ENCODE results near the gene SMAD9. TPM values are rescaled to one million over a fixed set of nuclear protein-coding genes. Genes with fewer than 3 reads are reported as not detected.

The SMAD9 gene
- total RNA-seq, 4 donors from 2014 or later, result 0.98 to 4.1 (median 2.1) TPM

DNA sequence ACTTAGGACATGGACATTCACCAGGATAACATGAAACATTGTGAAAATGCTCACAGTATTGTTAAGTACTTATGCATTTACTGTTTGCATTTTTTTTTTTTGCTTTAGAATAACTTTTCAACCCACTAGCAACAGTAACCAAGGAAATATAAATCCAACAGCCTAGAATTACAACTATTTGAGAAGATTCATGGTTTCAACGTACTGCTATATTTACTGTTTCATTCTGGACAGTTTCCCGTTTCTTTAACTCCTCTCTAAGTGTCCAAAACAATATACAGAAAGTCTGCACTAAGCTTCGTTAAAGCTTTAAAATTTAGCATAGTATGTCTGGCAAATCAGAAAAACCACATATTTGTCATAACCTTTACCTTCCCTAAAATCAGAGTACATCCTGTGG lies 2.7 kb downstream of the SMAD9 start:
- H3K4me1 ChIP-seq, result peaks cover 8% of the 10 kb centered on the region
- H3K36me3 ChIP-seq, result no peaks in the 10 kb centered on the region
- 78% methylated on average over 3 of the region's 3 CpGs for WGBS
- H3K27me3 ChIP-seq, result no peaks in the 10 kb centered on the region
- H3K27ac ChIP-seq, result no peak overlapping the region
- TF ChIP-seq CTCF (IDR thresholded peaks at IDR 0.05) (no peak), POLR2AphosphoS5 (IDR thresholded peaks at IDR 0.05) (no peak), EP300 (IDR thresholded peaks at IDR 0.05) (no peak), POLR2A (IDR thresholded peaks at IDR 0.05) (no peak)
- H3K9me3 ChIP-seq, result no peaks in the 10 kb centered on the region
- H3K4me3 ChIP-seq, result no peak overlapping the region
- DNase-seq (ENCODE audit: low spot score in 2 of 2), result no peak

- WGBS, result 93% methylated on average over 6 of the region's 6 CpGs
- H3K4me1 ChIP-seq, result peaks cover 8% of the 10 kb centered on the region
- no peak overlapping the region for H3K4me3 ChIP-seq
- no peaks in the 10 kb centered on the region for H3K27me3 ChIP-seq
- no peak overlapping the region for H3K27ac ChIP-seq
- no peaks in the 10 kb centered on the region for H3K9me3 ChIP-seq
- DNase-seq (ENCODE audit: low spot score in 2 of 2), result no peak
- TF ChIP-seq CTCF (IDR thresholded peaks at IDR 0.05) (no peak), POLR2A (IDR thresholded peaks at IDR 0.05) (no peak), POLR2AphosphoS5 (IDR thresholded peaks at IDR 0.05) (no peak), EP300 (IDR thresholded peaks at IDR 0.05) (no peak)
- no peaks in the 10 kb centered on the region for H3K36me3 ChIP-seq
Measured at GRCh38 chr13:36915896-36916640, 4.0 kb downstream of the SMAD9 start.

- TF ChIP-seq CTCF (IDR thresholded peaks at IDR 0.05) (no peak), POLR2A (IDR thresholded peaks at IDR 0.05) (no peak), POLR2AphosphoS5 (IDR thresholded peaks at IDR 0.05) (no peak), EP300 (IDR thresholded peaks at IDR 0.05) (no peak)
- H3K4me1 ChIP-seq, result peaks cover 8% of the 10 kb centered on the region
- no peak overlapping the region for H3K4me3 ChIP-seq
- H3K27me3 ChIP-seq, result no peaks in the 10 kb centered on the region
- 75% methylated on average over 5 of the region's 5 CpGs for WGBS
- H3K9me3 ChIP-seq, result no peaks in the 10 kb centered on the region
- H3K36me3 ChIP-seq, result no peaks in the 10 kb centered on the region
- H3K27ac ChIP-seq, result no peak overlapping the region
- DNase-seq (ENCODE audit: low spot score in 2 of 2), result no peak
Measured at GRCh38 chr13:36915106-36915505, 4.9 kb downstream of the SMAD9 start.

DNA sequence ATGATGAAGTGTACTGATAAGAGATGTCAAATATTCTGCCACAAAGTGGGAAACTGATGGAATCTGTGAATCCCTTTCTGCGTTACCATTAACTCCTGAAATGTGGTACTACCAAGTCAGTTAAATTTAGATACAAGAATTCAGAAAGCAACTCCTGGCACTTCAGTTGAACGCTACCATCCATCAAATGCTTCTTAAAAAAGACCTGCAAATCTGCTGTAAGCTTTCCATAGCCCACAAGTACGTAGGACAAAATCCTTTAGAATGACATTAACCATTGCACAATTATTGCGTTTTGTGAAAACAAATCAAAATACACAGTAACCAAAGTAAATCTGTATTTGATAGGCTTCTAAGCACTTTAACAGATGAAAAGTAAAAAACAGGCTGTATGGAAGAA lies 5.4 kb downstream of the SMAD9 start:
- Histone ChIP-seq H3K4me1 (peaks cover 8% of the 10 kb centered on the region), H3K4me3 (no peak overlapping the region), H3K36me3 (no peaks in the 10 kb centered on the region), H3K27me3 (no peaks in the 10 kb centered on the region), H3K9me3 (no peaks in the 10 kb centered on the region), H3K27ac (no peak overlapping the region)
- WGBS, result 96% methylated on average over 4 of the region's 4 CpGs
- DNase-seq (ENCODE audit: low spot score in 2 of 2), result no peak
- TF ChIP-seq CTCF (IDR thresholded peaks at IDR 0.05) (no peak), POLR2AphosphoS5 (IDR thresholded peaks at IDR 0.05) (no peak), POLR2A (IDR thresholded peaks at IDR 0.05) (no peak), EP300 (IDR thresholded peaks at IDR 0.05) (no peak)

GRCh38 chr13:36913463-36913862 lies 6.6 kb downstream of the SMAD9 start:
- Histone ChIP-seq H3K4me1 (peaks cover 2% of the 10 kb centered on the region), H3K4me3 (no peak overlapping the region), H3K27ac (no peak overlapping the region), H3K36me3 (no peaks in the 10 kb centered on the region), H3K27me3 (no peaks in the 10 kb centered on the region), H3K9me3 (no peaks in the 10 kb centered on the region)
- TF ChIP-seq POLR2AphosphoS5 (IDR thresholded peaks at IDR 0.05) (no peak), CTCF (IDR thresholded peaks at IDR 0.05) (no peak), POLR2A (IDR thresholded peaks at IDR 0.05) (no peak), EP300 (IDR thresholded peaks at IDR 0.05) (no peak)
- no peak for DNase-seq (ENCODE audit: low spot score in 2 of 2)
